Measurements from ENCODE around the gene RIPOR2. TPM values are rescaled to one million over a fixed set of nuclear protein-coding genes. Genes with fewer than 3 reads are reported as not detected.
"Not testable (repeated sequence)": the region's sequence is repeated elsewhere in the genome, so short reads cannot be mapped to it uniquely, and the experiment has no call there.

The RIPOR2 gene
- total RNA-seq, 1 donor from 2014 or later, result 2.6 TPM

DNA sequence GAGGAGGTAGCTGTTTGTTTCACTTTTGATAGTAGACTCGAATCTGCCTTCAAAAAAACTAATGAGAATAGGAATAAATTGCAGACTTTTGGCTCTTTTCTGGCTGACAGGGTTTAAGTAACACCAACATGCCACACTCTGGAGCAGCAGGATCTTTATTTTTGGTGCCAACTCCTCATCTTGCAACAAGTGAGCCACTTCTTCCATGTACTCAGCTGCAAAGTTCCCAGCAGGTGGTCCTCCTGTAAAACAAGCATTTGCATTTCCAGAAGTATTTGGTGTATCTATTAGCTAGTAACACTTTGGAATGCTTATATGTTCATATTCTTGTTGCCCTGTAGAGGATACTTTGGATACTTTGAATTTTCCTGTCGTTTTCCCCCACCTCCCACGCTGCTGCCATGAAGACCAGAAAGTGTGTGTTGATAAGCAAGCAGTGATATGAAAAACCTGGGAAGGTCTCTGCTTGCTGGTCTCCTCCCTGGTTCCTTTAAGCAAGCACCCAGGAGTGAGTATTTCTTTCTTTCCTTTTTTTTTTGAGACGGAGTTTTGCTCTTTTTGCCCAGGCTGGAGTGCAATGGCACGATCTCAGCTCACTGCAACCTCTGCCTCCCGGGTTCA, 138.1 kb downstream of the RIPOR2 start:
- intact Hi-C loops (cut with DNase I), result no loop called here
- ATAC-seq (no peak), DNase-seq (ENCODE audit: missing footprints) (no peak)

GRCh38 chr6:24796616-24797290, 139.0 kb downstream of the RIPOR2 start:
- intact Hi-C loops (cut with DNase I), result no loop called here
- no peak for DNase-seq (ENCODE audit: missing footprints)
- no peak for ATAC-seq

DNA sequence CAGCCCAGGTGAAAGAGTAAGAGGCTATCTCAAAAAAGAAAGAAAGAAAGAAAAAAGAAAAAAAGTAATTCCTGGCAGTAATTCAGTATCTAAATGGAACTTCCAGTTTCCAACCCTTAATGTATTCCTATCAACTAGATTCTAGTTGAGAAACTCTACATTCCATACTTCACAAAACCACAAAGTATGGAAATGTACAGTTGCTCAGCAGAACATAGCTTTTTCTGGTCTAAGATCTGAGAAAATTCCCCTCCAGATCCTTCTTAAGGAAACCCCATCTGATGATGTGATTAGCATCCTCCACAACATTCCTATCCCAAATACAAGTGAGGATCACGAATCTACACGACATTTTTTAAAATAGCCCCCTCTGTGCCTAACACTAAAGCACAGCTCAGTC, 140.7 kb downstream of the RIPOR2 start:
- ATAC-seq (no peak), DNase-seq (ENCODE audit: missing footprints) (no peak)
- intact Hi-C loops (cut with DNase I), result no loop called here

DNA sequence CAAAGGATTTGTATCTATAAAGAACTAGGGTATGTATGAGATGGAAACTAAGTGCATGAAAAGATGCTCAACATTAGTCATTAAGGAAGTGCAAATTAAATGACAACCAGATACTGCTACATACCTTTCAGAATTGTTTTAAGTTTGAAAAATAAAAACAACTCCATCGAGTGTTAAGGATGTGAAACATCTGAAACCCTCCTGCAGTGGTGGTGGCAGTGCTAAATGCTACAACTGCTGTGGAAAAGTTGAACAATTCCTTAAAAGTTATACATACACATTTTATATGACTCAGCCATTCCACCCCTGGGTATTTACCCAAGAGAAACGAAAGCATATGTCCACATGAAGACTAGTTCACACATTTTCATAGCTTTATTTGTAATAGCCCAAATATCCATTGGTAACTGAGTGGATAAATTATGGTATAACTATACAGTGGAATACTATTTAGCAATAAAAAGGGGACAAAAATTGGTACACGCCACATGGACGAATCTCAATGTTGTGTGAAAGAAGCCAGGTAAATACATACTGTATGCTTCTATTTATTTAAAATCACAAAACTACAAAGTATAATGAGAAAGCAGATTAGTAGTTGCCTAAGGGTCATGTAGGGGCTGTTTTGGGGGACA, 147.6 kb downstream of the RIPOR2 start:
- ATAC-seq (no peak), DNase-seq (ENCODE audit: missing footprints) (no peak)
- intact Hi-C loops (cut with DNase I), result no loop called here

DNA sequence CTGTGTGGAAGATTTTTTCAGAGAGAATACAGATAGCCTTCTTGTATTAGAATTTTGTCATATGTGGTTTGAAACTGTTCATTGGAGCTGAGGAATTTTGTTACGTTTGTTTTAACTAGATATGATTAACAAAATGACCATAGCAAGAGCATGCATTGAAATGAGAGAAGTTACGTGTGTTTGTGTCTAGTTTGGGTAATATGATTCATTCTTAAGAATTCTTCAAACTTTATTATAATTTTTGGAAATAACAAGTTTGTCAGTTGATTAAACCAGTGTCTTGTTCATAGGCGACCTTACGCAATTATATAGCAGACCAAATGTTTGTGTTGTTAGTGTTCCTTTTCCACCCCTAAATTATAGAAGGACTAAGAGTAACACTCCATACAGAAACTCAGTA, 155.6 kb downstream of the RIPOR2 start:
- DNase-seq (ENCODE audit: missing footprints) (no peak), ATAC-seq (no peak)
- intact Hi-C loops (cut with DNase I), result no loop called here

GRCh38 chr6:24779416-24780016, 156.2 kb downstream of the RIPOR2 start:
- intact Hi-C loops (cut with DNase I), result no loop called here
- DNase-seq (ENCODE audit: missing footprints), result no peak
- no peak for ATAC-seq

DNA sequence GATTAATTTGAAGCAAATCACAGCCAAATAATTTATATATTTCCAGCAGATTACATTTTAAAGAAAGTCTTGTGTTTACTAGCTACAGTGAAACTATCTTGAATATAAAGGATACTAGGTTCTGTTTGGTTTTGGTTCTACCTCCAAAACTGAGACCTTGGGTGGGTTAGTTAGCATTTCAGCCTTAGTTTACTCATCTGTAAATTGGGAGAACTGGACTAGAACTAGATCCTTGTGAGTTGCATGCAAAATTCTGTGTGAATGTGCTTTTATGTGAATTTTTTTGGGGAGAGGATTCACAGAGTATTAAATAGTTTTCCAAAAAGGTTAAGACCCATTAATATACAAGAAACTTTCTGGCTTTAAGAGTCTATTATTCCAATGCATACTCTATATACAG, 156.9 kb downstream of the RIPOR2 start:
- intact Hi-C loops (cut with DNase I), result no loop called here
- DNase-seq (ENCODE audit: missing footprints) (no peak), ATAC-seq (no peak)

GRCh38 chr6:24778121-24778520, 157.6 kb downstream of the RIPOR2 start:
- ATAC-seq, result no peak
- no peak for DNase-seq (ENCODE audit: missing footprints)
- intact Hi-C loops (cut with DNase I), result no loop called here

DNA sequence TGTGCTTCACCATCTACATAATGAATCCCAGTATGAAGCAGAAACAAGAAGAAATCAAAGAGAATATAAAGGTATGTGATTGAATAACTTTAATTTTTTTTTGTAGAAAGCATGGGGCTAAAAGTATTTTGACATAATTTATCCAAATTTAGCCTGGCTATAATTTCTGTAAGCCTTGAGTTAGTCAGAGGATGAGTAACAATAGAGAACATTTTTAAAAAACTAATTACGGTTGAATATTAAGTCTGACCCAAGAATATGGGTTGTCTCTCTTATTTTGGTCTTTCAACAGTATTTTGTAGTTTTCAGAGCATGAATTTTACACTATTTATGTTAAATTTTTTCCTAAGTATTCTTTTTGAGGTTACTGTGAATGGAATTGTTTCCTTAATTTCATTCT, 158.5 kb downstream of the RIPOR2 start:
- ATAC-seq (no peak), DNase-seq (ENCODE audit: missing footprints) (no peak)
- intact Hi-C loops (cut with DNase I), result no loop called here

- DNase-seq (ENCODE audit: missing footprints) (no peak), ATAC-seq (peak; percentile 3)
- intact Hi-C loops (cut with DNase I), result loop anchor here (2.0 kb wide), 1 partner anchor 55 kb away; no protein-coding TSS in a partner anchor
These were observed 160.2 kb downstream of the RIPOR2 start for GRCh38 chr6:24775520-24776058.

DNA sequence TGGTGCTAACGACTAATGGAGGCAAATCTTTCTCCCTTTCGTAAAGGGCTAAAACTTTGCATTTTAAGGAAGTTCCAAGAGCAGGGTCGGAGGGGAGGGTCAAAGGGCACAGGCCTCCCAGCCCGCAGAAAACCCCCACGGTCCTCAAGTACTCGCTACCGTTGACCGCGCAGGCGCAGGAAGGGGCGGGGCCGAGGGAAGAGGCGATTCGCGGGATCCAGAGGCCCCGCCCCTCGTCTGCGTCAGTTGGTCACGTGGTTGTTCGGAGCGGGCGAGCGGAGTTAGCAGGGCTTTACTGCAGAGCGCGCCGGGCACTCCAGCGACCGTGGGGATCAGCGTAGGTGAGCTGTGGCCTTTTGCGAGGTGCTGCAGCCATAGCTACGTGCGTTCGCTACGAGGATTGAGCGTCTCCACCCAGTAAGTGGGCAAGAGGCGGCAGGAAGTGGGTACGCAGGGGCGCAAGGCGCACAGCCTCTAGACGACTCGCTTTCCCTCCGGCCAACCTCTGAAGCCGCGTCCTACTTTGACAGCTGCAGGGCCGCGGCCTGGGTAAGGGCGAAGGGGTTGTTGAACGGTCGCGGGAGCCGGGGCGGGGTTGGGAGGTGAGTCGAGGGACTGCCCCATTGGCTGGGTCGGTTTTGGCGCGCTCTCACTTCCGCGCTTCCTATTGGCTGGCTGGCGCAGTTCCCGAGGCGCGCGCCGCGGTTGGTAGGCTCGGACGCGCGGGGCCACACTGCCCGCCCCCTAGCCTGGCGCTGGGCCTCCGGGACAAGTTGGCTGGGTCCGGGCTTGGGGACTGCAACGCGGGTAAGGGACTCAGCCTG, 160.9 kb downstream of the RIPOR2 start, which contains the start of gene GMNN:
GMNN (plus strand) TSS at position 242 of the 824 bp plus-strand sequence. CDS start 2,310 bp downstream, outside the sequence.
- ATAC-seq (peak; percentile 99), DNase-seq (ENCODE audit: missing footprints) (peak; percentile 100)
- intact Hi-C loops (cut with DNase I), result loop anchor here (2.0 kb wide), 1 partner anchor 54 kb away; no protein-coding TSS in a partner anchor

- DNase-seq (ENCODE audit: missing footprints), result no peak
- ATAC-seq, result no peak
- intact Hi-C loops (cut with DNase I), result no loop called here
These were observed 167.4 kb downstream of the RIPOR2 start for GRCh38 chr6:24768361-24768760.

GRCh38 chr6:24766680-24767462, 168.9 kb downstream of the RIPOR2 start:
- intact Hi-C loops (cut with DNase I), result no loop called here
- DNase-seq (ENCODE audit: missing footprints), result no peak
- no peak for ATAC-seq

DNA sequence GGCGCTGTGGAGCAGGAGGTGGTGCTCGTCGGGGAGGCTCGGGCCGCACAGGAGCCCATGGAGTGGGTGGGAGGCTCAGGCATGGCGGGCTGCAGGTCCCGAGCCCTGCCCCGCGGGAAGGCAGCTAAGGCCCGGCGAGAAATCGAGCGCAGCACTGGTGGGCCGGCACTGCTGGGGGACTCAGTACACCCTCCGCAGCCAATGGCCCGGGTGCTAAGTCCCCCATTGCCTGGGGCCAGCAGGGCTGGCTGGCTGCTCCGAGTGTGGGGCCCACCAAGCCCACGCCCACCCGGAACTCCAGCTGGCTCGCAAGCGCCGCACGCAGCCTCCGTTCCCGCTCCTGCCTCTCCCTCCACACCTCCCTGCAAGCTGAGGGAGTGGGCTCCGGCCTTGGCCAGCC, 169.8 kb downstream of the RIPOR2 start:
- ATAC-seq; intact Hi-C loops (cut with DNase I); DNase-seq (ENCODE audit: missing footprints): not testable (repeated sequence)

- ATAC-seq; DNase-seq (ENCODE audit: missing footprints): not testable (repeated sequence)
- intact Hi-C loops (cut with DNase I), result loop anchor here (5.0 kb wide), 1 partner anchor 183 kb away; no protein-coding TSS in a partner anchor
These were observed 170.6 kb downstream of the RIPOR2 start for GRCh38 chr6:24764833-24765828.

DNA sequence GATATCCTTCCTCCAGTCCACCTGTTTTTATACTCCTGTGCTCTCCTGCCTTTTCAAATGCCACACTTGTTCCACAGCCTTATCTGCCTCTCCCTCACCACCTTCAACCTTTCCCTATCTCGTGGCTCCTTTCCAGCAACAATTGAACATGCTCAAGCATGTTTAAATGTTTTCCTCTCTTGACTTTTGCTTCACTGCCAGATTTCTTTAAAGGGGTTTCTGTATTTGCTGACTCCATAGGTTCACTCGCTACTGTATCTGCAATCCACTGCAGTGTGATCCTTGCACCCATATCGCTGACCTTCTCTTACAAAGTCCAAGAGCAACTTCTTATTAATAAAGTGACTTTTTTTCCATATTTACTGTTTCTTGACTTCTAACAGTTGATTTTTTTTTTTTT, 172.2 kb downstream of the RIPOR2 start:
- ATAC-seq (no peak), DNase-seq (ENCODE audit: missing footprints) (no peak)
- intact Hi-C loops (cut with DNase I), result loop anchor here (5.0 kb wide), 1 partner anchor 181 kb away; no protein-coding TSS in a partner anchor
